NOMO-1 treated with DMSO at 0.1 percent for 48 hours (cell line): Measurements from ENCODE around the gene MAP4K3.

Experiments used
- DNase-seq: peaks from one replicate; lab custom pipeline; 2025; ENCODE audit not compliant: unreplicated experiment; lab: John Stamatoyannopoulos, UW

Gene MAP4K3

GRCh38 chr2:39445934-39446333, 8.8 kb upstream of the MAP4K3 start:
- DNase-seq, result no peak

GRCh38 chr2:39443009-39443408, 5.9 kb upstream of the MAP4K3 start:
- no peak for DNase-seq

GRCh38 chr2:39437522-39438296, 624 bp upstream of the MAP4K3 start:
- DNase-seq, result peak; percentile 18

- peak; percentile 15 for DNase-seq
Observed at GRCh38 chr2:39435741-39436591, 1.1 kb downstream of the MAP4K3 start.

GRCh38 chr2:39435234-39435633, 1.9 kb downstream of the MAP4K3 start:
- DNase-seq, result no peak

- no peak for DNase-seq
Observed at GRCh38 chr2:39434233-39434897, 2.7 kb downstream of the MAP4K3 start.

- no peak for DNase-seq
Observed at GRCh38 chr2:39433586-39434195, 3.4 kb downstream of the MAP4K3 start.

- DNase-seq, result no peak
Observed at GRCh38 chr2:39432701-39433100, 4.4 kb downstream of the MAP4K3 start.

- no peak for DNase-seq
Observed at GRCh38 chr2:39431592-39432316, 5.3 kb downstream of the MAP4K3 start.

- no peak for DNase-seq
Observed at GRCh38 chr2:39429746-39430145, 7.3 kb downstream of the MAP4K3 start.

GRCh38 chr2:39424951-39425350, 12.1 kb downstream of the MAP4K3 start:
- DNase-seq, result no peak

- no peak for DNase-seq
Observed at GRCh38 chr2:39422700-39423099, 14.4 kb downstream of the MAP4K3 start.

GRCh38 chr2:39421354-39421753, 15.7 kb downstream of the MAP4K3 start:
- DNase-seq, result no peak

- DNase-seq, result no peak
Observed at GRCh38 chr2:39419282-39420223, 17.5 kb downstream of the MAP4K3 start.

GRCh38 chr2:39418491-39418890, 18.6 kb downstream of the MAP4K3 start:
- DNase-seq, result no peak

GRCh38 chr2:39416140-39416539, 20.9 kb downstream of the MAP4K3 start:
- no peak for DNase-seq

- no peak for DNase-seq
Observed at GRCh38 chr2:39413063-39413737, 23.9 kb downstream of the MAP4K3 start.

- no peak for DNase-seq
Observed at GRCh38 chr2:39411181-39411944, 25.7 kb downstream of the MAP4K3 start.
